ENCODE results near the gene GPALPP1. TPM values are rescaled to one million over a fixed set of nuclear protein-coding genes. Genes with fewer than 3 reads are reported as not detected.
"Not testable (repeated sequence)": the region's sequence is repeated elsewhere in the genome, so short reads cannot be mapped to it uniquely, and the experiment has no call there.

The GPALPP1 gene
- total RNA-seq, 2 donors from 2014 or later = 16.2 to 25.2 TPM

DNA sequence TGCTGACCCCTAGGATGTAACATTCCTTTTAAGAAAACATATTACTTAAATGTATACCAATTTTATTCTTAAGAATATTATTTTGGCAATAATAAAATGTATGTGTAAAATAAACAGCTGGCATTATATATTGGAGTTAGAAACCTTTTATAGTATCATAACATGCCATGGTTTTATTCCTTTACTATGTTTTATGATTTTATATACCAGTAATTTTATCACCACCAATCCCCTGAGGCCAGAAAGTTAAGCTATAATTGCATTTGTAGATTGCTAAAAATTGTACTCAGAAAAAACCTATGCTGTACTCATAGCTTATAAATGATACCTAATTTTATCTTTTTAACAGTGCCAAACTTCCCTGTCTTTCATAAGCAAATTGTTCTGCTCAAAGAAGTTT lies 17.9 kb downstream of the GPALPP1 start:
- DNase-seq = no peak
- Histone ChIP-seq H3K4me3 (no peak overlapping the region), H3K36me3 (replicated peaks in 1 of 2; ENCODE audit: insufficient read depth in 1 of 2, low read depth in 2 of 2) (peaks cover 0 to 14% of the 10 kb centered on the region in 2 donors), H3K27ac (no peak overlapping the region), H3K4me1 (no peaks in the 10 kb centered on the region), H3K27me3 (no peaks in the 10 kb centered on the region), H3K9me3 (no peaks in the 10 kb centered on the region)
- no peak for ATAC-seq
- TF ChIP-seq, protein P1, sequence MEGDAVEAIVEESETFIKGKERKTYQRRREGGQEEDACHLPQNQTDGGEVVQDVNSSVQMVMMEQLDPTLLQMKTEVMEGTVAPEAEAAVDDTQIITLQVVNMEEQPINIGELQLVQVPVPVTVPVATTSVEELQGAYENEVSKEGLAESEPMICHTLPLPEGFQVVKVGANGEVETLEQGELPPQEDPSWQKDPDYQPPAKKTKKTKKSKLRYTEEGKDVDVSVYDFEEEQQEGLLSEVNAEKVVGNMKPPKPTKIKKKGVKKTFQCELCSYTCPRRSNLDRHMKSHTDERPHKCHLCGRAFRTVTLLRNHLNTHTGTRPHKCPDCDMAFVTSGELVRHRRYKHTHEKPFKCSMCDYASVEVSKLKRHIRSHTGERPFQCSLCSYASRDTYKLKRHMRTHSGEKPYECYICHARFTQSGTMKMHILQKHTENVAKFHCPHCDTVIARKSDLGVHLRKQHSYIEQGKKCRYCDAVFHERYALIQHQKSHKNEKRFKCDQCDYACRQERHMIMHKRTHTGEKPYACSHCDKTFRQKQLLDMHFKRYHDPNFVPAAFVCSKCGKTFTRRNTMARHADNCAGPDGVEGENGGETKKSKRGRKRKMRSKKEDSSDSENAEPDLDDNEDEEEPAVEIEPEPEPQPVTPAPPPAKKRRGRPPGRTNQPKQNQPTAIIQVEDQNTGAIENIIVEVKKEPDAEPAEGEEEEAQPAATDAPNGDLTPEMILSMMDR (IDR thresholded peaks at IDR 0.05) = no peak
- TF ChIP-seq POLR2A (IDR thresholded peaks at IDR 0.05) = no peak
- intact Hi-C loops (cut with DNase I) = no loop called here

DNA sequence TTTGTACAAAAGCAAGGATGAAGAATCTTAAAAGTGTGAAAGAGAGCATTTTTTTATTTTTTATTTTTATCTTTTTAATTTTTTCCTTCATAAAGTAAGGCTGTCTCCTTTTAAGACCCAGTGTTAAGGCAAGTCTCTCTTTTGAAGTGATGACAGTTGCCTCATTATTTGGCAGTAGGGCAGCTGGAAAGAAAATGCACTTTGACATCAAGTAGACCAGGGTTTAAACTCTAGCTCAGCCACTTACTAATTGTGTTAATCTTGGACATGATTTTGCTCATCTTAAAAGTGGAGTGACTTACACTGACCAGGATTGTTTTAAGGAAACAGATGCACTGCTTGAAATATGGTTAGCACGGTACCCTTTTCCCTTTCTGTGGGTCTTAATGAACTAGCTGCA lies 18.5 kb downstream of the GPALPP1 start:
- intact Hi-C loops (cut with DNase I) = no loop called here
- Histone ChIP-seq H3K27me3 (no peaks in the 10 kb centered on the region), H3K36me3 (replicated peaks in 1 of 2; ENCODE audit: insufficient read depth in 1 of 2, low read depth in 2 of 2) (peaks cover 0 to 10% of the 10 kb centered on the region in 2 donors), H3K9me3 (no peaks in the 10 kb centered on the region), H3K4me1 (no peaks in the 10 kb centered on the region), H3K27ac (no peak overlapping the region), H3K4me3 (no peak overlapping the region)
- DNase-seq (no peak), ATAC-seq (no peak)
- TF ChIP-seq, protein P1 (IDR thresholded peaks at IDR 0.05) = no peak
- no peak for TF ChIP-seq POLR2A (IDR thresholded peaks at IDR 0.05)
- 100% methylated on average over 1 of the region's 1 CpG for WGBS, 2 donors

GRCh38 chr13:45011198-45011597 lies 21.9 kb downstream of the GPALPP1 start:
- no peaks in the 10 kb centered on the region for H3K9me3 ChIP-seq
- intact Hi-C loops (cut with DNase I) = no loop called here
- no peaks in the 10 kb centered on the region for H3K4me1 ChIP-seq
- no peak overlapping the region for H3K4me3 ChIP-seq
- DNase-seq (no peak), ATAC-seq (no peak)
- no peaks in the 10 kb centered on the region for H3K27me3 ChIP-seq
- peaks cover 0 to 17% of the 10 kb centered on the region in 2 donors for H3K36me3 ChIP-seq (replicated peaks in 1 of 2; ENCODE audit: insufficient read depth in 1 of 2, low read depth in 2 of 2)
- TF ChIP-seq, protein P1 (IDR thresholded peaks at IDR 0.05) = no peak
- no peak for TF ChIP-seq POLR2A (IDR thresholded peaks at IDR 0.05)
- WGBS, 2 donors = 76 to 93% methylated on average over 6 of the region's 6 CpGs
- H3K27ac ChIP-seq = no peak overlapping the region

DNA sequence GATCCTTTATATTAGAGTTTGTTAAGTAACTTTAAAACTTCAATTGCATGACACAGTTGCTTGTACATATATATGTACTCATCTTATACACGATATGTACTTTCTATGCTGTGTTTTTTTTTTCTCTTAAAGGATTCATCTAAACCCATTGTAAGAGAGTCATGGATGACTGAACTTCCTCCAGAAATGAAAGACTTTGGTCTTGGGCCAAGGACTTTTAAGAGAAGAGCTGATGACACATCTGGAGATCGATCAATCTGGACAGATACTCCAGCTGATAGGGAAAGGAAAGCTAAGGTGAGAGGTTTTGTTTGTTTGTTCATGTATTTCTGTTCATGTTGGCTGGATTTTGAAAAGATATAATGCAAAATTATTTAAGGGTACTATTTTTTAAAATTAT lies 26.0 kb downstream of the GPALPP1 start:
- TF ChIP-seq, protein P1 (IDR thresholded peaks at IDR 0.05) = no peak
- no peak for TF ChIP-seq POLR2A (IDR thresholded peaks at IDR 0.05)
- Histone ChIP-seq H3K4me3 (no peak overlapping the region), H3K36me3 (replicated peaks in 1 of 2; ENCODE audit: insufficient read depth in 1 of 2, low read depth in 2 of 2) (peaks cover 7 to 11% of the 10 kb centered on the region in 2 donors), H3K9me3 (no peaks in the 10 kb centered on the region), H3K27ac (no peak overlapping the region), H3K27me3 (no peaks in the 10 kb centered on the region), H3K4me1 (no peaks in the 10 kb centered on the region)
- DNase-seq (no peak), ATAC-seq (no peak)
- intact Hi-C loops (cut with DNase I) = no loop called here
- WGBS, 2 donors = 92 to 93% methylated on average over 2 of the region's 2 CpGs

DNA sequence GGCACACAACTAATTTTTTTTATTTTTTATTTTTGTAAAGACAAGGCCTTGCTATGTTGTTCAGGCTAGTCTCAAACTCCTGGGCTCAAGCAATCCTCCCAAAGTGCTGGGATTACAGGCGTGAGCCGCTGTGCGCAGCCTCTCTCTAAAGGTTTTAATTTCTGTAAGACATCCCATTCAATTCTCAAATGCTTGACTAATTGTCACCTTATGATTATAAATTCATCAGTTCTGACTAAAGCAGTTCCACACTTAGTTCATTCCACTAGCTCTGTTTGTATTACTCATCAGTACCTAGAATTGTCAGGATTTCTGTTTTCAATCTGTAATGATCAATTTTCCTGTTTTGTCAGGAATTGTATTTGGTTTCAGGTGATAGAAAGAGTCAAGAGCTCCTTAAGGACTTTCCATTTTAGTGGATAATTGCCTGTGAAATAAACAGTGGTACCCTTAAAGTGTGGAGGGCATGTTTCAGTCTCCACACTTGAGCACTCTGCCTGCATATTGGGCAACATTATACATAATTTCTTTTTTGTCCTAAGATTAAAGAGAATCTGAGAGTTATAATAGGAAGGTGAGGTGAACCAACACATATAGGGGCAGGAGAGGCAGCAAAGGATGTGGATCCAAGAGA lies 27.6 kb downstream of the GPALPP1 start:
- H3K4me1 ChIP-seq = no peaks in the 10 kb centered on the region
- ATAC-seq = no peak
- 97 to 98% methylated on average over 3 of the region's 3 CpGs for WGBS, 2 donors
- no peak overlapping the region for H3K4me3 ChIP-seq
- H3K9me3 ChIP-seq = no peaks in the 10 kb centered on the region
- H3K27ac ChIP-seq = no peak overlapping the region
- H3K27me3 ChIP-seq = no peaks in the 10 kb centered on the region
- TF ChIP-seq POLR2A (IDR thresholded peaks at IDR 0.05) = no peak
- TF ChIP-seq, protein P1 (IDR thresholded peaks at IDR 0.05) = no peak
- no peak for DNase-seq
- intact Hi-C loops (cut with DNase I) = no loop called here
- peaks cover 7 to 13% of the 10 kb centered on the region in 2 donors for H3K36me3 ChIP-seq (replicated peaks in 1 of 2; ENCODE audit: insufficient read depth in 1 of 2, low read depth in 2 of 2)

DNA sequence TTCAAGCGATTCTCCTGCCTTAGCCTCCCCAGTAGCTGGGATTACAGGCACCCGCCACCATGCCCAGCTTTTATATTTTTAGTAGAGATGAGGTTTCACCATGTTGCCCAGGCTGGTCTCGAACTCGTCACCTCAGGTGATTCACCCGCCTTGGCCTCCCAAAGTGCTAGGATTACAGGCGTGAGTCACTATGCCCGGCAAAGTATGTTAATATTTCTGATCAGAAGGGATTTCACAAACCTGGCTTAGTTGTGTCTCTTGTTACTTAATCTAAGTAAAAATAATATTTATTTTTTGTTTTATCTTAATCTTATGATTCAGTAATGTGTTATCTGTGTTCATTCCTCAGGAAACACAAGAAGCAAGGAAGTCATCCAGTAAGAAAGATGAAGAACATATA lies 30.6 kb downstream of the GPALPP1 start:
- H3K4me1 ChIP-seq; H3K27me3 ChIP-seq; H3K9me3 ChIP-seq; H3K4me3 ChIP-seq; H3K27ac ChIP-seq; ATAC-seq; DNase-seq; intact Hi-C loops (cut with DNase I): not testable (repeated sequence)
- H3K36me3 ChIP-seq (replicated peaks in 1 of 2; ENCODE audit: insufficient read depth in 1 of 2, low read depth in 2 of 2) = peaks cover 7 to 13% of the 10 kb centered on the region in 2 donors
- WGBS, 2 donors = 97 to 100% methylated on average over 7 of the region's 7 CpGs
